Testis (tissue), 3 donors: ENCODE results near the gene CUX1. TPM values are rescaled to one million over a fixed set of nuclear protein-coding genes. Genes with fewer than 3 reads are reported as not detected.

Experiments used
- DNase-seq: peaks from one replicate; pipeline ENCODE4 v3.0.0-alpha.2; 2019
- H3K27ac ChIP-seq, 2 donors: fragments of 200-600 bp; sonication (generic); one replicate each; pipeline ENCODE4 v1.5.1; 2019
- H3K27me3 ChIP-seq: fragments of 200-600 bp; sonication (generic); one replicate; pipeline ENCODE4 v1.5.1; 2019
- H3K36me3 ChIP-seq: fragments of 200-600 bp; sonication (generic); one replicate; pipeline ENCODE4 v1.5.1; 2017; ENCODE audit warnings: low read depth; ENCODE audit errors: missing control alignments
- H3K4me1 ChIP-seq: fragments of 200-600 bp; sonication (generic); one replicate; pipeline ENCODE4 v1.5.1; 2019
- H3K4me3 ChIP-seq, 2 donors: fragments of 200-600 bp; sonication (generic); one replicate each; pipeline ENCODE4 v1.5.1; 2017 to 2019
- H3K9me3 ChIP-seq: fragments of 200-600 bp; sonication (generic); one replicate; pipeline ENCODE4 v1.5.1; 2017
- POLR2A ChIP-seq: fragments of 450-650 bp; IDR thresholded peaks from one replicate; pipeline ENCODE4 v1.6.1; 2017; ENCODE audit warnings: antibody characterized with exemption, mild to moderate bottlenecking, moderate library complexity
- WGBS, 2 donors: methylation state at CpG; one replicate each; pipeline ENCODE4 v1.1.5; 2018; 5-methylcytosine and 5-hydroxymethylcytosine counted together
- intact Hi-C: fragments of 100-400 bp; cut with DNase I; formaldehyde crosslinking; loops from one replicate; pipeline ENCODE4 v1.15.1; 2023; ENCODE audit warnings: low total_unique reads
- polyA plus RNA-seq: library from polyadenylated mRNA; stranded (reverse); fragments of 350-450 nt; fragmentation: Illumina TruSeq; extraction: RNeasy Lipid Tissue Mini Kit (QIAGEN cat#74804); gene quantifications from one replicate; pipeline ENCODE4 v1.2.3, GENCODE V29; 2014; ENCODE audit warnings: low read depth, low replicate concordance; ENCODE audit not compliant: insufficient read depth
- total RNA-seq, 2 donors: library from RNA; depleted of rRNA; stranded (reverse); fragments of >200 nt; gene quantifications; one replicate each; pipeline ENCODE4 v1.2.3, GENCODE V29; 2016
- TF ChIP-seq, protein P1 (sequence below), 3 experiments: fragments of 450-650 bp in 2 of 3; fragments of 200-600 bp in 1 of 3; sonication (generic) in 1 of 3; IDR thresholded peaks; one replicate each; pipeline ENCODE4 v1.5.1; 2016 to 2019; ENCODE audit warnings: antibody characterized with exemption in 3 of 3, mild to moderate bottlenecking in 2 of 3, moderate library complexity in 1 of 3

Gene CUX1
- total and polyA plus RNA-seq, 3 donors from 2014 or later: 30.8 to 46.3 (median 43.1) TPM

DNA sequence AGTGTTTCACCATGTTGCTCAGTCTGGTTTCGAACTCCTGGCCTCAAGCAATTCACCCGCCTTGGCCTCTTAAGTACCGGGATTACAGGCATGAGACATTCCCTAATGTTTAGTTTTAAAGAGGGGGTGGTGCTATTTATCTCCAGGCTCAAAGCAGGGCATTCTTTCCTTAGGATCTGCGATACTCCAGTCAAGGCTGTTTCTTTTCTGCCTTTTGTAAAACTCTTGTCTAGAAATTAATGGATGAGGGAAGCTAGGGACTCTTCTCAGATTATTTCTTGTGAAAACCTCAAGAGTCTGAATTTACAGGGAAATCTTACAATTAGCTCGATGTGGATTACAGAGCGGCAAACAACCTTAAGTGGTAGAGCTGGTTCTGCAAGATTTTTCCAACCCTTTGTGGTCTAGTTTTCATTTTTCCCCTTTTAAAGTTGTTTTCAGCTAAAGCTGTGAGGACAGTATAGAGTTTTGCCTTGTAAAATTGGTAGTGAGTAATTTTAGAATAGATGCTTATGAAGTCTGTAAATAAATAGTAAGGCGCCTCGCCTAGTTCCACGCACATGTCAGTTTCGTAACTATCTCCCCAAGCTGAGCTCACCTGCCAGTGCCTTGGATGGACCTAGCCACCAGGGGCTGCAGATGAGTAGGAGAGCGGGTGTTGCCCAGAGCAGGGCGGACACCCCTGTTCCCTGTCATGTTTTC, 53.1 kb downstream of the CUX1 start:
- TF ChIP-seq, protein P1, sequence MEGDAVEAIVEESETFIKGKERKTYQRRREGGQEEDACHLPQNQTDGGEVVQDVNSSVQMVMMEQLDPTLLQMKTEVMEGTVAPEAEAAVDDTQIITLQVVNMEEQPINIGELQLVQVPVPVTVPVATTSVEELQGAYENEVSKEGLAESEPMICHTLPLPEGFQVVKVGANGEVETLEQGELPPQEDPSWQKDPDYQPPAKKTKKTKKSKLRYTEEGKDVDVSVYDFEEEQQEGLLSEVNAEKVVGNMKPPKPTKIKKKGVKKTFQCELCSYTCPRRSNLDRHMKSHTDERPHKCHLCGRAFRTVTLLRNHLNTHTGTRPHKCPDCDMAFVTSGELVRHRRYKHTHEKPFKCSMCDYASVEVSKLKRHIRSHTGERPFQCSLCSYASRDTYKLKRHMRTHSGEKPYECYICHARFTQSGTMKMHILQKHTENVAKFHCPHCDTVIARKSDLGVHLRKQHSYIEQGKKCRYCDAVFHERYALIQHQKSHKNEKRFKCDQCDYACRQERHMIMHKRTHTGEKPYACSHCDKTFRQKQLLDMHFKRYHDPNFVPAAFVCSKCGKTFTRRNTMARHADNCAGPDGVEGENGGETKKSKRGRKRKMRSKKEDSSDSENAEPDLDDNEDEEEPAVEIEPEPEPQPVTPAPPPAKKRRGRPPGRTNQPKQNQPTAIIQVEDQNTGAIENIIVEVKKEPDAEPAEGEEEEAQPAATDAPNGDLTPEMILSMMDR (IDR thresholded peaks at IDR 0.05): no peak
- TF ChIP-seq POLR2A: no peak
- H3K27me3 ChIP-seq: no peaks in the 10 kb centered on the region
- no peak overlapping the region for H3K27ac ChIP-seq
- no peak for DNase-seq
- 67 to 72% methylated on average over 12 of the region's 12 CpGs for WGBS, 2 donors
- no peaks in the 10 kb centered on the region for H3K9me3 ChIP-seq
- intact Hi-C loops: no loop called here
- no peak overlapping the region for H3K4me3 ChIP-seq
- no peaks in the 10 kb centered on the region for H3K4me1 ChIP-seq
- H3K36me3 ChIP-seq: no peaks in the 10 kb centered on the region

DNA sequence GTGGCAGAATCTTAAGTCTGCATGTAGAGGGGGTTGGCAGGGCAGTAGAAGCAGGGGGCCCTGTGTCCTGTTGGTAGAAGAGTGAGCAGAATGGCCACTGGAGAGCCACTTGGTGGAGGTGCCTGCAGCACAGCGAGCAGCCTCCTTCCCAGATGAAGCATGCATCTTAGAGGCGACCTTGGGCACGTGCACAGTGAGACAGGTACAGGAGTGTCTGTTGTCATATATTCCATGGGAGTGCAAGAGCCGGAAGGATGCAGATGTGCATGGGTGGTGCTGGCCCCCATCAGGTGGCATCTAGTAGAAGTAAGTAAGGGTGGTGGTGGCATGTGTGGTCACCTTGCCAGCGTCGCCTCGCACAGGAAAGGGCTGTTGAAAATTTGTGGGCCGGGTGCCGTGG, 53.9 kb downstream of the CUX1 start:
- Histone ChIP-seq H3K4me1 (no peaks in the 10 kb centered on the region), H3K36me3 (no peaks in the 10 kb centered on the region), H3K27me3 (no peaks in the 10 kb centered on the region), H3K27ac (no peak overlapping the region), H3K9me3 (no peaks in the 10 kb centered on the region), H3K4me3 (no peak overlapping the region)
- WGBS, 2 donors: 89 to 94% methylated on average over 9 of the region's 9 CpGs
- DNase-seq: no peak
- TF ChIP-seq, protein P1 (IDR thresholded peaks at IDR 0.05): no peak
- TF ChIP-seq POLR2A: no peak
- intact Hi-C loops: no loop called here

DNA sequence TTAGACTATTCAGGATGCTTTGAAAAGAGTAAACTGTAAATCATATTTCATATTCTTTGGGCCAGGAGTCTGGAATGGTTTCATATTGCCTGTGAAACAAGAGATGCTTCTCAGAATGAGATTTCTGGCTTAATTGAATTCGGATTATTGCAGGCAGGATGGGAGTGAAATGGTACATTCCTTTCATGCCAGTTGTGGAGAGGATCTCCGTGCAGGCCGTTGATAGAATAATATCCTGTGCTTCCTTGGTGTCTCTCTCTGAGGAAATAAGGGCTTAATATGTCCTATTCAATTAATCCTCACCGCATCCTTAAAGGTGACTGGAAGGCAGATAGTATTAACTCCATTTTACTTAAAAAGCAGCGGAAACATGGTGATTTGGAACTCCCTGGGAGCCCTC, 56.6 kb downstream of the CUX1 start:
- no peak for DNase-seq
- H3K27me3 ChIP-seq: no peaks in the 10 kb centered on the region
- H3K27ac ChIP-seq: no peak overlapping the region
- H3K4me1 ChIP-seq: no peaks in the 10 kb centered on the region
- no peak for TF ChIP-seq POLR2A
- TF ChIP-seq, protein P1 (IDR thresholded peaks at IDR 0.05): no peak
- no peak overlapping the region for H3K4me3 ChIP-seq
- no peaks in the 10 kb centered on the region for H3K9me3 ChIP-seq
- intact Hi-C loops: no loop called here
- no peaks in the 10 kb centered on the region for H3K36me3 ChIP-seq
- WGBS, 2 donors: 49 to 58% methylated on average over 5 of the region's 5 CpGs

DNA sequence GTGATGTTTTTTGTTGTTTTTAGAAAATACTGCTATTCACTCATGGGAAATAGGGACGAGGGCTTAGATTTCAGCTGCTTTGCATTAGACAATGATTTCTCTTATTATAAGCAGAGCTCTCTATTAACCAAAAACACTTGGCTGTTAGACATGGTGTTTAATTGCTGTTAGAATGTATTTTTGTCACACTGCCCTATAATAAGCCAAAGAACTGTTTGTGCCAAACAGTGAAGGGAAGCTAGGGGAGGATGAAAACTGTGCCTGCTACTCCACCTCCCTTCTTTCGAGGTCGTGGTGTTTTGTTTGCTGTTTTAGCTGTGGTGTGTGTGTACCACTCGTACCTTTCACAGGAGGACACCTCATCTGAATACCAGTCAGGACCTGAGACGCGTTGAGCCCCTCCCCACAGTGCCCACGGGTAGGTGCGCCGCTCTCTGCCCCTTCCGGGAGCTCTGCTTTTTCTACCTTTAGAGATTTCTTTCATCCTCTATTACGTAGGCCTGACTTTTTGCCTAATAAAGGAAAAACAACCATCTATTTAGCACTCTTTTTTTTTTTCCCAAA, 57.9 kb downstream of the CUX1 start:
- no peak for TF ChIP-seq POLR2A
- TF ChIP-seq, protein P1 (IDR thresholded peaks at IDR 0.05): no peak
- intact Hi-C loops: no loop called here
- Histone ChIP-seq H3K36me3 (no peaks in the 10 kb centered on the region), H3K27me3 (no peaks in the 10 kb centered on the region), H3K9me3 (no peaks in the 10 kb centered on the region), H3K4me1 (no peaks in the 10 kb centered on the region), H3K27ac (no peak overlapping the region), H3K4me3 (no peak overlapping the region)
- no peak for DNase-seq
- WGBS, 2 donors: 72 to 74% methylated on average over 11 of the region's 11 CpGs
